HFFc6 (cell line): ENCODE data around the gene REPS2. TPM values are rescaled to one million over a fixed set of nuclear protein-coding genes. Genes with fewer than 3 reads are reported as not detected.
"Not testable (repeated sequence)": the region's sequence is repeated elsewhere in the genome, so short reads cannot be mapped to it uniquely, and the experiment has no call there.

Experiments used
- DNase-seq: peaks from one replicate; pipeline ENCODE4 v3.0.0-alpha.2; 2018
- H3K27ac Mint-ChIP-seq: 2 replicates; pipeline ENCODE4 v1.8.0; 2020; ENCODE audit warnings: mild to moderate bottlenecking, mixed read lengths
- H3K27me3 Mint-ChIP-seq: 2 replicates; pipeline ENCODE4 v1.8.0; 2021; ENCODE audit warnings: mild to moderate bottlenecking, moderate library complexity, mixed read lengths; ENCODE audit not compliant: insufficient read depth
- H3K36me3 Mint-ChIP-seq: 2 replicates; pipeline ENCODE4 v1.8.0; 2021; ENCODE audit warnings: low read depth, mixed read lengths
- H3K4me1 Mint-ChIP-seq: 2 replicates; pipeline ENCODE4 v1.8.0; 2020; ENCODE audit warnings: low read depth, mixed read lengths
- H3K4me3 Mint-ChIP-seq: 2 replicates; pipeline ENCODE4 v1.8.0; 2020; ENCODE audit warnings: mild to moderate bottlenecking, moderate library complexity, mixed read lengths
- H3K9me3 Mint-ChIP-seq: 2 replicates; pipeline ENCODE4 v1.8.0; 2020; ENCODE audit warnings: mild to moderate bottlenecking, mixed read lengths
- total RNA-seq, 6 experiments: library from RNA; stranded (reverse); fragmentation: NEBNext Ultra II Directional; extraction: Animal tissue kit (Norgen Biotek cat#: 25700); gene quantifications; 2 replicates in 1 of 6; 3 replicates in 5 of 6; pipeline ENCODE4 v1.2.3, GENCODE V29; 2021
- TF ChIP-seq, protein P1 (sequence below): fragments of 200-600 bp; sonication (generic); IDR thresholded peaks from 2 replicates; pipeline ENCODE4 v1.5.0; 2021; ENCODE audit warnings: antibody characterized with exemption, mild to moderate bottlenecking

The REPS2 gene
- total RNA-seq, 6 experiments from 2014 or later, result 0.06 to 0.23 (median 0.10) TPM; not detected in 1

GRCh38 chrX:16946971-16947562, 609 bp downstream of the REPS2 start:
- DNase-seq, result no peak
- no peak overlapping the region for H3K27ac Mint-ChIP-seq
- H3K27me3 Mint-ChIP-seq, result no peaks in the 10 kb centered on the region; the same call in none of the 2 replicates
- TF ChIP-seq, protein P1, sequence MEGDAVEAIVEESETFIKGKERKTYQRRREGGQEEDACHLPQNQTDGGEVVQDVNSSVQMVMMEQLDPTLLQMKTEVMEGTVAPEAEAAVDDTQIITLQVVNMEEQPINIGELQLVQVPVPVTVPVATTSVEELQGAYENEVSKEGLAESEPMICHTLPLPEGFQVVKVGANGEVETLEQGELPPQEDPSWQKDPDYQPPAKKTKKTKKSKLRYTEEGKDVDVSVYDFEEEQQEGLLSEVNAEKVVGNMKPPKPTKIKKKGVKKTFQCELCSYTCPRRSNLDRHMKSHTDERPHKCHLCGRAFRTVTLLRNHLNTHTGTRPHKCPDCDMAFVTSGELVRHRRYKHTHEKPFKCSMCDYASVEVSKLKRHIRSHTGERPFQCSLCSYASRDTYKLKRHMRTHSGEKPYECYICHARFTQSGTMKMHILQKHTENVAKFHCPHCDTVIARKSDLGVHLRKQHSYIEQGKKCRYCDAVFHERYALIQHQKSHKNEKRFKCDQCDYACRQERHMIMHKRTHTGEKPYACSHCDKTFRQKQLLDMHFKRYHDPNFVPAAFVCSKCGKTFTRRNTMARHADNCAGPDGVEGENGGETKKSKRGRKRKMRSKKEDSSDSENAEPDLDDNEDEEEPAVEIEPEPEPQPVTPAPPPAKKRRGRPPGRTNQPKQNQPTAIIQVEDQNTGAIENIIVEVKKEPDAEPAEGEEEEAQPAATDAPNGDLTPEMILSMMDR, result no peak
- H3K36me3 Mint-ChIP-seq, result no peaks in the 10 kb centered on the region
- H3K9me3 Mint-ChIP-seq, result no peaks in the 10 kb centered on the region
- no peaks in the 10 kb centered on the region for H3K4me1 Mint-ChIP-seq
- peak overlapping the region; percentile 81 for H3K4me3 Mint-ChIP-seq

DNA sequence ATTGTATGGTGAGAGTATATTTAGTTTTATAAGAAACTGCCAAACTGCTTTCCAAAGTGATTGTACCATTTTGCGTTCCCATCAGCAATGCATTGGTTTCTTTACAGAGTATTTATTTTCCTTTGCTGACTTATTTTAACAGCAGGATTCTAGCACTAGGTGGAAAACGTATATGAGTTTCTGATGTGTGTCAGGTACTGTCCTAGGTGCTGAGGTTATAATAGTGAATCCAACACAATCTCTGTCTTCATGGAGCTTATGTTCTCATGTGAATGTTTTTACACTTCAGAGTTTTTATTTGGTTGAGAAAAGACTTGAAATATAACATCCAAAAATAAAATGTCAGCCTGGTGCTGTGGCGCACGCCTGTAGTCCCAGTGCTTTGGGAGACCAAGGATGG, 4.0 kb downstream of the REPS2 start:
- no peaks in the 10 kb centered on the region for H3K4me1 Mint-ChIP-seq
- H3K36me3 Mint-ChIP-seq, result no peaks in the 10 kb centered on the region
- no peaks in the 10 kb centered on the region for H3K27me3 Mint-ChIP-seq
- H3K27ac Mint-ChIP-seq, result no peak overlapping the region
- H3K9me3 Mint-ChIP-seq, result no peaks in the 10 kb centered on the region
- H3K4me3 Mint-ChIP-seq, result no peak overlapping the region
- DNase-seq, result no peak
- TF ChIP-seq, protein P1, result no peak

DNA sequence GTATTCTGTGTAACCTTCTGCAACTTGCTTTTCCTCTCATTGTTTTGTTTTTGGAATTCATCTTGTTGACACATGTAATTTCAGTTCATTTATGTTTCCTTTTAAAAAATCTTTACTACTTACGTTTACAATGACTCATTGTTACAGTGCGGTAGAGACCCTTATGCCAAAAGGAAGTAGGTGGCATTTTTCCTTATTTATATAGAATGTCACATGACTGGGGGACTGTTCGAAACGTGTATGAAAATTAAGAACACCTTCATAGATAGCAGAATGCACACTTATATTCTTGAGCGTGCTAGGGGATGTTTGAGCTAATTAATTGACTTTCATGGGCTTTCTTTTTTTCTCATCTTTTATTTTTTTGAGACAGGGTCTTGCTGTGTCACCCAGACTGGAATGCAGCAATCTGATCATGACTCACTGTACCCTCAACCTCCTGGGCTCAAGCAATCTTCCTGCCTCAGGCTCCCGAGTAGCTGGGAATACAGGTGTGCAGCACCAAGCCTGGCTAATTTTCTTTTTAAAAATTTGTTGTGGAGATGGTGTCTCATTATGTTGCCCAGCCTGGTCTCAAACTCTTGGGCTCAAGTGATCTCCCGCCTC, 7.3 kb downstream of the REPS2 start:
- H3K9me3 Mint-ChIP-seq, result no peaks in the 10 kb centered on the region
- H3K36me3 Mint-ChIP-seq, result no peaks in the 10 kb centered on the region
- no peak overlapping the region for H3K4me3 Mint-ChIP-seq
- peaks cover 1% of the 10 kb centered on the region; the same call in 1 of the 2 replicates for H3K27me3 Mint-ChIP-seq
- TF ChIP-seq, protein P1, result no peak
- H3K27ac Mint-ChIP-seq, result no peak overlapping the region
- no peak for DNase-seq
- H3K4me1 Mint-ChIP-seq, result no peaks in the 10 kb centered on the region

GRCh38 chrX:16957751-16958150, 11.3 kb downstream of the REPS2 start:
- Mint-ChIP-seq H3K9me3 (no peaks in the 10 kb centered on the region), H3K4me1 (no peaks in the 10 kb centered on the region), H3K4me3 (no peak overlapping the region), H3K27ac (no peak overlapping the region), H3K27me3 (peaks cover 3% of the 10 kb centered on the region; the same call in 1 of the 2 replicates), H3K36me3 (no peaks in the 10 kb centered on the region)
- TF ChIP-seq, protein P1, result no peak
- DNase-seq, result no peak

DNA sequence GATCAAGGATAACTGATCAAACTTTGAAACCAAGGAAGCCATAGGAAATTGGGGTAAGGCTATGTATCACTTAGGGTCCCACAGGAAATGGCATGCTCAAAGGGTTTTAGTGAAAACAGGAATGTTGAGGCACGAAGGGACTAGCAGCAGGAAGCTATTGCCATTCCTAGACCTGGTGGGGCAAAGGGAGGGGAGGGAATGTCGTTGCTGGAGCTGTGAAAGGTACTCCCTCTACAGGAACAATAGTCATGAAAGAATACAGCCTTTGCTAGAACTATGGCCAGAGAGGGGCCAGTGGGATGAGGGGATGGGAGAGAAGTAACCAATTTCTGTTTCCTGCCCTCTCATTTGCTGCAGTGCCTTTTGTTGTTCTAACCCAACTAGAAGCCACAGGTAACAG, 11.9 kb downstream of the REPS2 start:
- TF ChIP-seq, protein P1, result no peak
- H3K27me3 Mint-ChIP-seq, result peaks cover 3% of the 10 kb centered on the region; the same call in 1 of the 2 replicates
- H3K9me3 Mint-ChIP-seq, result no peaks in the 10 kb centered on the region
- H3K4me3 Mint-ChIP-seq, result no peak overlapping the region
- no peaks in the 10 kb centered on the region for H3K36me3 Mint-ChIP-seq
- no peaks in the 10 kb centered on the region for H3K4me1 Mint-ChIP-seq
- H3K27ac Mint-ChIP-seq, result no peak overlapping the region
- DNase-seq, result no peak

DNA sequence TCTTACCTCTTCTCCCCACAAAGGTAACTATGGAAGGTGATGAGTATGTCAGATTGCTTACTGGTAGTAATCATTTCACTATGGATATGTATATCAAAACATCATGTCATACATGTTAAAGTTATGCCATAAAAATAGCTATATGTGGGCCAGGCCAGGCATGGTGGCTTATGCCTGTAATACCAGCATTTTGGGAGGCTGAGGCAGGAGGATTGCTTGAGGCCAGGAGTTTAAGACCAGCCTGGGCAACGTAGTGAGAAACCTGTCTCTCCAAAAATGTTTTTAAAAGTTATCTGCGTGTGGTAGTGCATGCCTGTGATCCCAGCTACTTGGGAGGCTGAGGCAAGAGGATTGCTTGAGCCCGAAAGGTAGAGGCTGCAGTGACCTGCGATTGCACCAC, 16.2 kb downstream of the REPS2 start:
- H3K9me3 Mint-ChIP-seq, H3K27me3 Mint-ChIP-seq, H3K36me3 Mint-ChIP-seq, DNase-seq, H3K4me3 Mint-ChIP-seq, H3K4me1 Mint-ChIP-seq, H3K27ac Mint-ChIP-seq: not testable (repeated sequence)
